Keratinocyte (primary cell): ENCODE data around the gene CDK17. TPM values are rescaled to one million over a fixed set of nuclear protein-coding genes. Genes with fewer than 3 reads are reported as not detected.

ENCODE experiments used
- DNase-seq: peaks from one replicate; pipeline ENCODE4 v3.0.0-alpha.2; 2011; ENCODE audit warnings: low read depth, missing footprints, low spot score
- FAIRE-seq: peaks from 2 replicates; lab custom pipeline; 2011; peaks lifted over from hg19 to GRCh38; lab: Jason Lieb, UNC
- H2AFZ ChIP-seq: 2 replicates; pipeline ENCODE4 v1.6.0; 2012; ENCODE audit warnings: low read length, control low read depth, inconsistent platforms; ENCODE audit not compliant: control insufficient read depth
- H3K27ac ChIP-seq: 2 replicates; pipeline ENCODE4 v1.5.1; 2011; ENCODE audit warnings: low read length; ENCODE audit not compliant: control insufficient read depth, insufficient read depth
- H3K27me3 ChIP-seq: 3 replicates; pipeline ENCODE4 v1.6.0; 2011; ENCODE audit warnings: low read length; ENCODE audit not compliant: control insufficient read depth, insufficient read depth; ENCODE audit errors: extremely low read depth
- H3K36me3 ChIP-seq, 2 experiments: 2 replicates in 1 of 2; 3 replicates in 1 of 2; pipeline ENCODE4 v1.5.1; 2011; ENCODE audit warnings: low read length in 2 of 2, mild to moderate bottlenecking in 1 of 2; ENCODE audit not compliant: control insufficient read depth in 2 of 2, insufficient read depth in 2 of 2; ENCODE audit errors: extremely low read depth in 1 of 2
- H3K4me1 ChIP-seq: 3 replicates; pipeline ENCODE4 v1.5.1; 2011; ENCODE audit warnings: low read length; ENCODE audit not compliant: control insufficient read depth, insufficient read depth; ENCODE audit errors: extremely low read depth
- H3K4me2 ChIP-seq: 3 replicates; pipeline ENCODE4 v1.6.0; 2011; ENCODE audit warnings: low read depth, low read length; ENCODE audit not compliant: control insufficient read depth, insufficient read depth; ENCODE audit errors: extremely low read depth
- H3K4me3 ChIP-seq, 3 experiments: fragments of 200-600 bp in 1 of 3; sonication (generic) in 1 of 3; 2 replicates in 2 of 3; 3 replicates in 1 of 3; pipeline ENCODE4 v1.5.1; 2011 to 2016; ENCODE audit warnings: low read length in 3 of 3, mild to moderate bottlenecking in 3 of 3, control low read depth in 2 of 3, inconsistent platforms in 1 of 3, low read depth in 1 of 3, mixed read lengths in 1 of 3, mixed run types in 1 of 3, moderate library complexity in 1 of 3; ENCODE audit not compliant: control insufficient read depth in 2 of 3, insufficient read depth in 2 of 3; ENCODE audit errors: extremely low read depth in 1 of 3
- H3K79me2 ChIP-seq: 2 replicates; pipeline ENCODE4 v1.6.0; 2012; ENCODE audit warnings: low read length; ENCODE audit not compliant: control insufficient read depth, insufficient read depth
- H3K9ac ChIP-seq: 3 replicates; pipeline ENCODE4 v1.6.0; 2011; ENCODE audit warnings: low read length; ENCODE audit not compliant: control insufficient read depth, insufficient read depth; ENCODE audit errors: extremely low read depth
- H3K9me1 ChIP-seq: 3 replicates; pipeline ENCODE4 v1.6.0; 2011; ENCODE audit warnings: low read length; ENCODE audit not compliant: control insufficient read depth, insufficient read depth; ENCODE audit errors: extremely low read depth
- H3K9me3 ChIP-seq: 2 replicates; pipeline ENCODE4 v1.5.1; 2012; ENCODE audit warnings: low read depth, low read length; ENCODE audit not compliant: control insufficient read depth
- H4K20me1 ChIP-seq: 3 replicates; pipeline ENCODE4 v1.6.0; 2011; ENCODE audit warnings: low read length; ENCODE audit not compliant: control insufficient read depth, insufficient read depth; ENCODE audit errors: extremely low read depth
- EZH2 ChIP-seq: IDR thresholded peaks from one replicate; pipeline ENCODE4 v1.6.1; 2012; ENCODE audit warnings: inconsistent platforms, mild to moderate bottlenecking, low read length, moderate library complexity
- dilution Hi-C: fragments of 300-500 bp; cut with MboI; formaldehyde crosslinking; loops from one replicate; pipeline ENCODE4 v1.7.0; 2020; ENCODE audit warnings: low sequenced_read_pairs; ENCODE audit not compliant: extremely low pct_ligation_motif_present
- polyA plus RNA-seq, 5 experiments: library from polyadenylated mRNA; depleted of rRNA in 3 of 5; stranded (reverse) in 3 of 5; stranded (forward) in 1 of 5; unstranded in 1 of 5; fragments of >200 nt; gene quantifications; 1 replicate in 1 of 5; 2 replicates in 3 of 5; 3 replicates in 1 of 5; pipeline versions ENCODE4 v1.2.1 to v1.2.3, GENCODE V29; 2011 to 2012; ENCODE audit warnings: missing spikeins in 2 of 5, low read depth in 1 of 5, low replicate concordance in 1 of 5
- TF ChIP-seq, protein P1 (sequence below), 3 experiments: IDR thresholded peaks in 1 of 3; conservative IDR thresholded peaks in 1 of 3; optimal IDR thresholded peaks in 1 of 3; 2 replicates in 2 of 3; 3 replicates in 1 of 3; pipeline versions ENCODE3 to v1.5.1; 2011; ENCODE audit warnings: low read length in 3 of 3, mild to moderate bottlenecking in 3 of 3, moderate library complexity in 2 of 3, control low read depth in 1 of 3, inconsistent platforms in 1 of 3; ENCODE audit not compliant: insufficient read depth in 2 of 3; ENCODE audit errors: extremely low read depth in 1 of 3

CDK17 gene
- polyA plus RNA-seq, 1 donor (not counting 4 experiments of a cell fraction or from before 2014, with no cell fraction given), result 33.0 TPM

DNA sequence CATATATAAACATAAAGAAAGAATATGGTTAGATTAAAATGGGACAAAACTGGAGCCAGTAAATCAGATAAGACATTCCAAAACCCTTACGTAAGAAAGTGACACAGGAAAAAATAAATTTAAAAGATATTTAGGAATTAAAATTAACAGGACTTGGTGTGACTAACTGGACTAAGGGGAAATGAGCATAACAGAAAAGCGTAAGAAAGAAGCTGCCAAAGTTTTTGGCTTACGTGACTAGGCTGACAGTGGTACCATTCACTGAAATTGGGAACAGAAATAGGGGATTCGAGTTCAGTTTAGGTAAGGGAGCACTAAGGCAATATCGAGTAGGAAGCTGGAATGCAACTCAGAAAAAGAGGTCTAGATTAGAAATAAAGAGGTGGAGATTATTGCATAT is 7.8 kb downstream of the CDK17 start:
- peaks cover 14% of the 10 kb centered on the region for H4K20me1 ChIP-seq
- peaks cover 8% of the 10 kb centered on the region for H3K4me1 ChIP-seq
- peaks cover 99% of the 10 kb centered on the region for H3K79me2 ChIP-seq
- no peak overlapping the region for H2AFZ ChIP-seq
- H3K36me3 ChIP-seq, result no peaks in the 10 kb centered on the region
- no peak overlapping the region for H3K4me2 ChIP-seq
- H3K27me3 ChIP-seq, result no peaks in the 10 kb centered on the region
- H3K27ac ChIP-seq, result no peak overlapping the region
- dilution Hi-C loops, result no loop called here
- DNase-seq (no peak), FAIRE-seq (no peak)
- H3K9me3 ChIP-seq, result no peaks in the 10 kb centered on the region
- H3K9me1 ChIP-seq, result no peaks in the 10 kb centered on the region
- no peak overlapping the region for H3K9ac ChIP-seq
- H3K4me3 ChIP-seq, result no peak overlapping the region
- TF ChIP-seq EZH2, result no peak
- TF ChIP-seq, protein P1, sequence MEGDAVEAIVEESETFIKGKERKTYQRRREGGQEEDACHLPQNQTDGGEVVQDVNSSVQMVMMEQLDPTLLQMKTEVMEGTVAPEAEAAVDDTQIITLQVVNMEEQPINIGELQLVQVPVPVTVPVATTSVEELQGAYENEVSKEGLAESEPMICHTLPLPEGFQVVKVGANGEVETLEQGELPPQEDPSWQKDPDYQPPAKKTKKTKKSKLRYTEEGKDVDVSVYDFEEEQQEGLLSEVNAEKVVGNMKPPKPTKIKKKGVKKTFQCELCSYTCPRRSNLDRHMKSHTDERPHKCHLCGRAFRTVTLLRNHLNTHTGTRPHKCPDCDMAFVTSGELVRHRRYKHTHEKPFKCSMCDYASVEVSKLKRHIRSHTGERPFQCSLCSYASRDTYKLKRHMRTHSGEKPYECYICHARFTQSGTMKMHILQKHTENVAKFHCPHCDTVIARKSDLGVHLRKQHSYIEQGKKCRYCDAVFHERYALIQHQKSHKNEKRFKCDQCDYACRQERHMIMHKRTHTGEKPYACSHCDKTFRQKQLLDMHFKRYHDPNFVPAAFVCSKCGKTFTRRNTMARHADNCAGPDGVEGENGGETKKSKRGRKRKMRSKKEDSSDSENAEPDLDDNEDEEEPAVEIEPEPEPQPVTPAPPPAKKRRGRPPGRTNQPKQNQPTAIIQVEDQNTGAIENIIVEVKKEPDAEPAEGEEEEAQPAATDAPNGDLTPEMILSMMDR (optimal IDR thresholded peaks at IDR 0.05 in 1 of 3, IDR thresholded peaks at IDR 0.05 in 1 of 3, conservative IDR thresholded peaks at IDR 0.05 in 1 of 3; ENCODE audit: extremely low read depth in 1 of 3, insufficient read depth in 2 of 3, low read length in 3 of 3), result no peak

DNA sequence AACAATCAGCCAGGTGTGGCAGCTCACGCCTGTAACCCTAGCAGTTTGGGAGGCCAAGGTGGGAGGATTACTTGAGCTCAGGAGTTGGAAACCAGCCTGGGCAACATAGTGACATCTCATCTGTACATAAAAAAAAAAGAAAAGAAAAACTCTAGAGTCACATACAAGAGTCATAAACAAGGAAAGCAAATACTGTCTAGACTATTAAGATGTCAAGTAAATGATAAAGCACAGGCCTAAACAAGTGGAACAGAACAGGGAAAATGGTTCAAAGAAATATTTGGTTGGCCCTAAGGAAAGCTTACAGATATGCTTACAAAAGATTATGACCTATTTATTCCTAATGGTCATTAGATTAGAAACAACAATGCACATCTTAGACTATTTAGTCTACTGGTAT is 12.3 kb downstream of the CDK17 start:
- Histone ChIP-seq H3K9ac (no peak overlapping the region), H2AFZ (no peak overlapping the region), H3K36me3 (peaks cover 0 to 7% of the 10 kb centered on the region in 2 experiments), H3K79me2 (peaks cover 100% of the 10 kb centered on the region), H3K9me3 (no peaks in the 10 kb centered on the region), H3K4me2 (no peak overlapping the region), H3K4me1 (peaks cover 16% of the 10 kb centered on the region), H3K27me3 (no peaks in the 10 kb centered on the region), H3K9me1 (no peaks in the 10 kb centered on the region), H3K27ac (no peak overlapping the region), H3K4me3 (no peak overlapping the region), H4K20me1 (peaks cover 18% of the 10 kb centered on the region)
- FAIRE-seq (no peak), DNase-seq (no peak)
- dilution Hi-C loops, result no loop called here
- TF ChIP-seq EZH2, result no peak
- TF ChIP-seq, protein P1 (optimal IDR thresholded peaks at IDR 0.05 in 1 of 3, IDR thresholded peaks at IDR 0.05 in 1 of 3, conservative IDR thresholded peaks at IDR 0.05 in 1 of 3; ENCODE audit: extremely low read depth in 1 of 3, insufficient read depth in 2 of 3, low read length in 3 of 3), result no peak
